ENCODE data around the gene DLX2.

The DLX2 gene

GRCh38 chr2:172049567-172050120 is 53.1 kb downstream of the DLX2 start:
- DNase-seq = no peak

All from stimulated activated CD4-positive, alpha-beta T cell treated with anti-CD3 and anti-CD28 coated beads, Interleukin-1b, Interleukin-23, amount 100 ng/mL, for 48 hours (primary cell).